SK-MEL-5 (cell line): Measurements from ENCODE around the gene TRAF6. TPM values are rescaled to one million over a fixed set of nuclear protein-coding genes. Genes with fewer than 3 reads are reported as not detected.
"Not testable (repeated sequence)": the region's sequence is repeated elsewhere in the genome, so short reads cannot be mapped to it uniquely, and the experiment has no call there.

ENCODE experiments used
- DNase-seq: peaks from one replicate; pipeline ENCODE4 v3.0.0-alpha.2; 2016; ENCODE audit warnings: low read depth, low spot score
- in situ Hi-C: cut with HindIII; loops from 2 replicates; pipeline ENCODE4 v1.10.0; 2016; ENCODE audit warnings: low sequenced_read_pairs, high pct_unique_total_duplicates, low pct_unique_long_range_greater_than_20kb
- total RNA-seq: library from RNA; depleted of rRNA; stranded (reverse); fragments of >200 nt; shearing (Covaris generic); gene quantifications from 2 replicates; pipeline ENCODE4 v1.2.3, GENCODE V29; 2014

The TRAF6 gene
- total RNA-seq, 1 experiment from 2014 or later = 9.6 TPM

DNA sequence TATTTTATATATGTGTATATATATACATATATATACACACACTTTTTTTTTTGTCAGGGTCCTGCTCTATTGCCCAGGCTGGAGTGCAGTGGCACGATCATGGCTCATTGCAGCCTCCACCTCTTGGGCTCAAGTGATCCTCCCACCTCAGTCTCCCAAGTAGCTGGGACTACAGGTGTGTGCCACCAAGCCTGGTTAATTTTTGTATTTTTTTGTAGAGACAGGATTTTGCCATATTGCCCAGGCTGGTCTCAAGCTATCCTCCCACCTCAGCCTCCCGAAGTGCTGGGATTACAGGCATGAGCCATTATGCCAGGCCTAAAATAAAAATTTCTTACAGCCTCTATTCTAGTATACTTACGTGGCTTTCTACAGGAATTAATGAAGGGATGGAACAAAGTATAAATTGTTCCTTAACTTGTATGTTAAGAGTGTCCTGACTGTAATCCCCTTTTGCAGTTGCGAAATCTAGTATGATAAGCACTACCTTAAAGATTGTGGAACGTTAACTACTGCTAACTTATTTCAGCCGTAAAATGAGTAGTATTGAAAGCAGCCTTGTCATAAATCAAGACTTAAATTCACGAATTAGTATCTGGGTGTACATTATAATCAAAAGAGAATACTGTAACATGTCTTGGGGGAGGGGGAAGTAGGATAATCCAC, 2.1 kb downstream of the TRAF6 start:
- no peak for DNase-seq
- in situ Hi-C loops = no loop called here

DNA sequence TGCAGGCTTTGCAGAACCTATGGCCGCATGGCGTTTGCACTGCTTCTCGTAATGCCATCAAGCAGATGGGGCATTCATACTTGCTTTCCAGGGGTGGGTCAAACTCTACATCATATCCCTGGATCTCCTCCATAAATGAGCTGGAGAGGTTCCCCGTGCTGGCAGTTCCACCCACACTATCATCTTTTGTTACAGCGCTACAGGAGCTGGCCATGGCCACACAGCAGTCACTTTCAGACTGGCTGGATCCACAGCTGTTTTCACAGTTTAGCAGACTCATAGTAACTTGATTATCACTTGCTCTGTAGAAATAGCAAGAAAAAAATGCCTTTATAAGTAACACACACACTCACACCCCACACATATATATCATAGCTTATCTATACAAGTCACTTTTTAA, 8.8 kb downstream of the TRAF6 start:
- DNase-seq = no peak
- in situ Hi-C loops = no loop called here

DNA sequence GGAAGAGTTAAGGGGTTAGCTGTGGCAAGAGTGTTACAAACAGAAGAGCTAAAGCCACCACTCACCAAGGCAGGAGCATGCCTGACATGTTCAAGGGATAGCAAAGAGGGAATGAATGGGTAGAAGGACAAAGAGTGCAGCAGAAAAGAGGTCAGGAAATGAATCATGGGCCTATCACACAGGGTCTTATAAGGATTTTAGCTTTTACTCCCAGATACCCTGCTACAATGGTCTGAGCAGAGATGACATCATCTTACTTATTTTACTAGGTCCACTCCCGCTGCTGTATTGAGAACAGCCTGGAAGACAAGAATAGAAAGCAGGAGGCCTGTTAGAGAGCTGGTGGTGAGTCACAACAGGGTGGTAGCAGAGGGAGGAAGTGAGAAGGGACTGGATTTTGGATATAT, 9.8 kb downstream of the TRAF6 start:
- DNase-seq = peak; percentile 77
- in situ Hi-C loops = no loop called here

DNA sequence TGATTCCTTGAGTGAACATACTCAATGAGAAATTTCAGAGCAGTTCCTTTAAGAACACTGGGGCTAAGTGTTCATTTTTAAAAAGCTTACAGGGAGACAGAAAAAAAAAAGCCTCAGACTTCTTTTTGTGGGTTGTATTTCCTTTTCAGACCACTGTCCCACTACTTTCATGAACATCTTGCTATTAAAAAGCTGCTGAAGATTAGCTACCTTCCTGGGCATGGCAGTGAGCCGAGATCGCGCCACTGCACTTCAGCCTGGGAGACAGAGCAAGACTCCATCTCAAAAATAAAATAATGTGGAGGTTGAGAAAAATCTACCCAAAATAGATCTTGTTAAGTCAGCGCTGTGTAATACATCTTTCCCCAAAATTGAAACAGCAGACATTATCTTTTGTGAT, 10.8 kb downstream of the TRAF6 start:
- no peak for DNase-seq
- in situ Hi-C loops = no loop called here

DNA sequence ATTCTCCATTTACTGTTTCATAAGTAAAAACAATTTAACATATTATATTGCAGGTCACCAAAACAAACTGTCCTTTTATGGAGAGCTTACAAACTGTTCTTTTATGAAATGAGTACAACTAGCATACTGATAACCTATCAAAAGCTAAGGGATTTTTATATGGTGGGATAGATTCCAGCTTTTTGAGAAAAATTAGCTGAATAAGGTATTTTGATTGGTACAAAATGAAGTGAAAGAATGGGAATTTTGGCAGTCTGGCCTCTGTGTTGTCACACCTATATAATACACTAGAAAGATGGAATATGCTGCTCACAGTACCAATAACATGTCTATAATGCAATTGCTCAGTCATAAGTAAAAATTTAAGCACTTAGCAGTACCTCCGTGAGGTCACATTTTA, 11.4 kb downstream of the TRAF6 start:
- no peak for DNase-seq
- in situ Hi-C loops = no loop called here

DNA sequence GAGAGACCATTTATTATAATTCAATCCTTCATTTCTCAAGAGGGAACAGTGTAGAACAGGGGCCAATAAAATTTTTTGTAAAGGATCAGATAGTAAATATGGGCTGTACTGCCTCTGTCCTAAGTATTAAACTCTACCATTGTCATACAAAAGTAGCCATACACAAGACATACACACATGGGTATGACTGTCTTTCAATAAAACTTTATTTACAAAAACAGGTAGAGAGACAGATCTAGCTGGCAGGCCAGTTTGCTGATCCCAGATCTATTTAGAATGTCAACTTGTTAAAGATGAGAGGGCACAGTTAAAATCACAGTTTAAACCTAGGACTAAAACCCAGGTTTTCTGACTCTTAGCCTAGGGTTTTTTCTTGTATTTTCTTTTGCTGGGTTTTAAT, 16.7 kb downstream of the TRAF6 start:
- in situ Hi-C loops = no loop called here

DNA sequence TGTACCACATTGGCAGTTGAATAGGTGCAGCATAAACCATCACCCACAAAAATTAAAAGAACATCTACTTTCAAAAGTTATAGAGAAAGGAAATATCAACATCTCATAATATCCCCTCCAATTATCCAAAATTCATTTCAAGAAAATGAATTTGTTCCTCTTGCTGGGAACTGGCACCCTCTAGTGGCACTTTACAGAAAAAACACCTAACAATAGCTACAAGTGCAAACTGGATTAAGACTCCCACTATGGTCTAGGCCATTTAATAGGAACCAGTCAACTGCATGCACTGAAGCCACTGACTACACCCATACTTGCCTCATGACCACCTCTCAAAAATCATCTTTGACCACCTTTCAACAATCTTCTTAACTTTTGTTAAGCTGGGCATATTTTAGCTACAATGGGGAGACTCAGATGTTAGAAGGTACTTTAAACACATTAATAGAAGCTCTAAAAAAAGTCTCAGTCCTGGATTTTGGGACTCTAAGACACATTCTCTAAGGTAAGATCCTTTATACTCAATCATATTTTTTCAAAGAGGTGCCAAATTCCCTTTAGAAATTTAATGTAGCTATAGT, 17.3 kb downstream of the TRAF6 start:
- peak; percentile 68 for DNase-seq
- in situ Hi-C loops = no loop called here

More for the DNA sequence above, 16.7 kb downstream of the TRAF6 start:
- no peak for DNase-seq

DNA sequence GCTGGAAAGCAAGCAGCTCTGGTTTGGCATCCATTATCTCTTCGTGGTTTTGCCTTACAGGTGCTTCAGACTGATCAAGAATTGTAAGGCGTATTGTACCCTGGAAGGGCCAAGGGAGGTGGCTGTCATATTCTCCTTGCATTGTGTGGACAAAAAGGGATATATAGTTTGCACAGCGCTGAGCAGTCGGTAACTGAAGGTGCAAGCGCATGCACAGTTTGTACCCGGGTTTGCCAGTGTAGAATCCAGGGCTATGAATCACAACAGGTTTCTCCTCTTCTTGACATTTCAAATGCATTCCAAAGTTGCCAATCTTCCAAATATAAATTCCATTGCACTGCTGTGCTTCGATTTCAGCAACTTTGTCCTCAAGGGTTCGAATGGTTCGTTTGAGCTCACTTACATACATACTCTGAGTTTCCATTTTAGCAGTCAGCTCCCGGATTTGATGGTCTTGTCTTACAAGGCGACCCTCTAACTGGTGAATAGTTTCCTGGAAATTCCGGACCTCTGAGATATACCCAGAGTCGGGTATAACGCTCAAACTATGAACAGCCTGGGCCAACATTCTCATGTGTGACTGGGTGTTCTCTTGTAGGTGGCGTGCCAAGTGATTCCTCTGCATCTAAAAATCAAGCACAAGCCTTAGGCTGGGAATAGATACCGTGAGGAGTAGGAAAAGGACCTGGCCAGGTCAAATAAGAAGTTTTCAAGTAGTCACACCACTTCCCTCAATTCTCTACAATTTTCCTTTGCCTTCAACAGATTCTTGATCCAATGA, 19.9 kb downstream of the TRAF6 start:
- DNase-seq = no peak
- in situ Hi-C loops = no loop called here

DNA sequence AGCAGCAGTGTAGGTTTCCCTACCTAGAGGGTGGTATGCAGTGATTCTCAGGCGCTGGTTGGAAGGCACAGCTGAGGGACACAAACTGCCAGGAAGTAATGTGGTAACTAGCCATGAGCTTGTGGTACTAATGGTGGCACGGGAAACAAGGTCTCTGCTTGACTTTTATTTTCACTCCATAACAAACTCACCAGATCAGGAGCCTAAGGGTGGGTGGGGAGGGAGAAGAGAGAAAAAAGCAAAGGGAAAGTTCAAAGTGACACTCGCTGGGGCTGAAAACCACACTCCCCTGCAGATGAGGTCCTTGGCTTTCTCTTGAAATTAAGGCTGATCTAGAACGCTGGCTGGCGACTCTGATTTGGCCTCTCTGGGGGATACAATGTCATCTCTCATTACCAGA, 22.0 kb downstream of the TRAF6 start:
- DNase-seq = no peak
- in situ Hi-C loops = loop anchor here (10.0 kb wide), 1 partner anchor 193 kb away; the partner anchor contains the start of gene PRR5L

DNA sequence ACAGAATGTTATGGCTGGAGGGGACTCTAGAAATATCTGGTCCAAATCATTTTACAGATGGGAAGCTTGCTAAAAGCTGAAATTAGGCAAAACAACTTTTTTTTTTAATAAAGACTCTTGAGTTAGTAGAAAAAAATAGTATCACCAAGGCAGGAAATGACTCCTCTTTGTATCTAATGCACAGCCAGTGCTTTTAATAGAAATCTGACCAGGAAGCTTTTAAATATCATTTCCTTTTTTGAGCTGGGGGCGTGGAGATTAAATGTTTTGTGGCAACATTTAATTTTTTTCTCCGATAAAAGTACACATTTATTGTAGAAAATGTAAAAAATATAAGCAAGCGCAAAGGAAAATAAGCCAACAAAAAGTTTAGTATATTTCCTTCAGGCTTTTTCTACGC, 22.5 kb downstream of the TRAF6 start:
- in situ Hi-C loops = loop anchor here (10.0 kb wide), 1 partner anchor 193 kb away; the partner anchor contains the start of gene PRR5L
- no peak for DNase-seq

DNA sequence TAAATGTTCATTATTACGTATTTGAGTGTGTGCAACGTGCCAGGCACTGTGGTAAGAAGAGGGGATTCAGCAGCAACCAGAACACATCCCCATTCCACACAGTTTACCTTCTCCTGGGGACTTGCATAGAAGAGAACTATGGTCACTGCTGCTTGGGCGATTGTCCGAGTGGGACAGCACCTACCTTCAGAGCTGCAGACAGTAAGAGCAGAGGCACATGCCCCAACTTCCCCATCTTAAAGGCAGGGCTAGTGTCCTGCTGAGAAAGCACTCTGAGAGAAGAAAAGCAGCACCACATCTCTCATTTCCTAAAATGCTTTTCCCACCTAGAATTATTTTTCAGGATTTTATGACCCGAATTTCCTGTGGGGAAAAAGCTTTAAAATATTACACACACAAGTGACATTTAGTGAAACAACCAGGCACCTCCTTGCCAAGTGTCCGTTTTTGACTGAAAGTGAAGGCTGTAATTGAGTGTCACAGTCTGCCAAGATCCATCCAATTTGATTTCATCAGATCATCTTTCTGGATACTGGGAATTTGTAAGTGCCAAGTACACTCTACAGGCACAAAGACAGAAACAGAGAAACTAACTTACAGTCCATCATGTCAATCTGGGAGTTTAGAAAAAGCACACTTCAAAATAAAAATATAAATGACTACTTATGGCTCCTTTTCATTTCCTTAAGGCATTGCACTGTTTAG, 24.6 kb downstream of the TRAF6 start:
- no peak for DNase-seq
- in situ Hi-C loops = loop anchor here (10.0 kb wide), 1 partner anchor 191 kb away; the partner anchor contains the start of gene PRR5L

DNA sequence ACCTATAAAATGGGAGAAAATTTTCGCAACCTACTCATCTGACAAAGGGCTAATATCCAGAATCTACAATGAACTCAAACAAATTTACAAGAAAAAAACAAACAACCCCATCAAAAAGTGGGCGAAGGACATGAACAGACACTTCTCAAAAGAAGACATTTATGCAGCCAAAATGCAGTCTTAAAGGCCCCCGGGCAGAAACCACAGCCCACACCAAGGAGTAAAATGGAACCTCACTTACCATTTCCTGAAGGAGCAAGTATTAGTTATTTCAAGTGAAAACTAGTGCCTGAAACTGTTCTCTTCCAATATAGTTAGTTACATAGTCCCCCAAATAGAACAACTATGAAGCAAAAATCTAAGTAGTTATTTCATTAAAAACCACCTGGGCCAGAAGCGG, 27.0 kb downstream of the TRAF6 start:
- DNase-seq = not testable (repeated sequence)
- in situ Hi-C loops = loop anchor here (10.0 kb wide), 1 partner anchor 188 kb away; the partner anchor contains the start of gene PRR5L

DNA sequence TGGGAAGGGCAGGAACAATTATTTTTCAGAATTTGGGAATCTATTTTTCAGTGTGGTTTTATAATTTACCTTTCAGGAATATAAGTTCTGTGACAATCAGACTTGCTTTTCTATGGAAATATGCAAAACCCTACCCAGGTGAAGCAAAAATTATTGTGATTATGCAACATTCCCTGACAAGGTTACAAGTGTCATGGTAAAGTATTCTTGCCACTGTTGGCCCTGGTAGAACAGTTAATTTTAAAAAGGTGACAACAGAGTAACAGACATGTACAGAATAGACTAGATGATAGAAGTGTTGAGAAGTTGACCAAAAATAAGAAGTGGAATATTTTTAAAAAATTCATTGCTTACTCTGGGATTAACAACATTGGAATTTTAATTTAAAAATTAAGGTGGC, 29.2 kb downstream of the TRAF6 start:
- in situ Hi-C loops = loop anchor here (10.0 kb wide), 1 partner anchor 186 kb away; the partner anchor contains the start of gene PRR5L
- DNase-seq = no peak

DNA sequence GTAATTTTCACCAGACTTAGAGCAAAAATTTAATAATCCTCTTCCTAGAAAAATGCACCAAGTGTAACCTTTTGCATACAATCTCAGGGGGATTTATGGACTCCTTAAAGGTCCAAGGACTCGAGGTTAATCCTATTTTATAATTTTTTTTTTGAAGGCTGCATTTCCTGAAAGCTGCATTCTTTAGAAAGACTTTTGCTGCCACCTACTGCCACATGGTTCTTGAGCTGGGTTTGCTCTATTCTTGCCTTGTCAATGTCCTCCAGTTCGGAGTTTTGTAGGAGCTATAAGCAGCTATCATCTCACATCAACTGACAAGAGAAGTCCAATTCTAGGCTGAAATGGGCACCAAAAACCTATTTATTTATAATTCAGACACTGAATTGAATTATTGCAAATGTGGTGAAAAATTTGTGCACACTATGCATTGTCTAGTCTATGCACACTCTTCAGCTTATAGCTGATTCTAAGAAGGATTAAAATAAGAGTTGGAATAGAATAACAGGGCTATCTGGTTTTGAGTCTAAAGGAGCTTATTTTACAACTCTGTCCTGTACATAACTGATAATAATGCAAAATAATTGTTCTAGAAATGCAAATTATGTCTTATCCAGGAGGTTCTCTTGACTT, 31.3 kb downstream of the TRAF6 start:
- DNase-seq = peak; percentile 67
- in situ Hi-C loops = no loop called here

DNA sequence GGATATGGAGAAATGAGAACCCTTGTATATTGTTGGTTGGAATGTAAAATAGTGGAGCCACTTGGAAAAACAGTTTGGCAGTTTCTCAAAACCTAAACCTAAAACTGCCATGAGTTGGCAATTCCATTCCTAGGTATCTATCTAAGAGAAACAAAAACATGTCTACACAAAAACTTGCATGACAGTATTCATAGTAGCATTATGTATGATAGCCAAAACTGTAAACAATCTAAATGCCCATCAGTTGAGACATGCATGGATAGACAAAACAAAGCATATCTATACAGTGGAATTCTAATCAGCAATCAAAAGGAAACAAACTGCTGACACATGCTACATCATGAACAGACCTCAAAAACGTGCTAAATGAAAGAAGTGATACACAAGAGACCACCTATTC, 34.9 kb downstream of the TRAF6 start:
- in situ Hi-C loops = no loop called here
- no peak for DNase-seq

DNA sequence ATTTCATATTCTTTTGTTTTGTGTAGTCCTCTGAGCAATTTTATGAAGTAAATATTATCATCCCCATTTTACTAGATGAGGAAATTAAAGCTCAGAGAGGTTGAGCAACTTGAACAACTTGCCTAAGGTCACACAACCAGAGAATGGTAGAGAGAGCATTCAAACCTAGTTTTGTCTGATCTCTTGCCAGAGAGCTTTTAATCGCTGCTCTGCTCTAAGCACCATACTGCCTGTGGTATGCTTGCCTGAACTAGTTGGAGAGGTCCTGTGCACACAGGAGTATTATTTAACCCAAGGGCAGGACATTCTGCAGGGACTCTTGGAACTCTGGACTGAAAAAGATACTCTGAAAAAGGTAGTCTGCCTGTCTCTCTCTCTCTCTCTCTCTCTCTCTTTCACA, 38.5 kb downstream of the TRAF6 start:
- in situ Hi-C loops = no loop called here
- no peak for DNase-seq

DNA sequence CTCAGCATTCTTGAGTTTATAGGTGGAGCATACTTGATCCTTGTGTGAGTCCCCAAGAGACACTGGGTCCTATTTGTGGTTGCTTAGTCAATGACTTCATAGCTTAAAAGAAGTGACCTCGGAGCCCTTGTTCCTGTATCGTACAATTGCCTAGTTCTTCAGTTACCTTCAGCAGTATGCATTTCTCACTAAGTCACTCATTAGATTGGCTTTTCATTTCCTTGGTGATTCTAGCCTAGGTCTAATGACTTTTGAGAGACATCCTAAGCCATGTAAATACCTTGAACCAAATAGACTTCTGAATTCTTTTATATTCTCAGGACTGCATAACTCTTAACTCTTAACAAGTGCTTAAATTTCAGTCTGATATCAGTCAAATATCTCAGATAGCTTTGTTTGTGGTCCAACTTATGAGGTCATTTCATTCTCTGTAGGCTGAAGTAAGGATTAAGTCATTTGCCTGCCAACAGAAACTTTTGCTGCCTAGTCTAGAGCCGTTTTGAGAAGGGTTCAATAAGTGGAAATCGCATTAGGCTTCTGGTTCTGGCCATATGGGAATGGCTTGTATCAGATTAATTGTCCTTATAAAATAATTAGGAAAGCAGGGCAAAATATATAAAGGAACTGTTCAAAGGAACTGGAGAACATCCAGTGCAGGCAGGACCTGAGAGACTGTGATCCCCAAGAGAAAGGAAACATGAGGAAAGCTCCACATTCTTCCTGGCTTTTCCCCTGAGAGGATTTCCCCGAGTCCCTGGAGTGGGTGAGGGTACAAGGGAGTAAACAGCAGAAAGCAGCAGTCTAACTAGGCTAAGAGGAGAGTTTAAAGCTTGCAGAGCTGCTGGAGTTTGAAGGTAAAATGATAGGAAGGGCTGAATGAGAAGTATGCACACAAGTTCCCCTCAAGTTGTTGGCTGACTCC, 39.9 kb downstream of the TRAF6 start:
- DNase-seq = no peak
- in situ Hi-C loops = no loop called here
